GM18870 (cell line): ENCODE data around the gene FAM135A.
A peak's percentile ranks its signal among the peaks of the same experiment; 100 is the strongest.

Experiments
- ATAC-seq: cut with Tn5 transposase; IDR thresholded peaks from one replicate; pipeline ENCODE4 v1.9.1; 2021; ENCODE audit warnings: moderate library complexity; ENCODE audit not compliant: unreplicated experiment

Gene FAM135A

DNA sequence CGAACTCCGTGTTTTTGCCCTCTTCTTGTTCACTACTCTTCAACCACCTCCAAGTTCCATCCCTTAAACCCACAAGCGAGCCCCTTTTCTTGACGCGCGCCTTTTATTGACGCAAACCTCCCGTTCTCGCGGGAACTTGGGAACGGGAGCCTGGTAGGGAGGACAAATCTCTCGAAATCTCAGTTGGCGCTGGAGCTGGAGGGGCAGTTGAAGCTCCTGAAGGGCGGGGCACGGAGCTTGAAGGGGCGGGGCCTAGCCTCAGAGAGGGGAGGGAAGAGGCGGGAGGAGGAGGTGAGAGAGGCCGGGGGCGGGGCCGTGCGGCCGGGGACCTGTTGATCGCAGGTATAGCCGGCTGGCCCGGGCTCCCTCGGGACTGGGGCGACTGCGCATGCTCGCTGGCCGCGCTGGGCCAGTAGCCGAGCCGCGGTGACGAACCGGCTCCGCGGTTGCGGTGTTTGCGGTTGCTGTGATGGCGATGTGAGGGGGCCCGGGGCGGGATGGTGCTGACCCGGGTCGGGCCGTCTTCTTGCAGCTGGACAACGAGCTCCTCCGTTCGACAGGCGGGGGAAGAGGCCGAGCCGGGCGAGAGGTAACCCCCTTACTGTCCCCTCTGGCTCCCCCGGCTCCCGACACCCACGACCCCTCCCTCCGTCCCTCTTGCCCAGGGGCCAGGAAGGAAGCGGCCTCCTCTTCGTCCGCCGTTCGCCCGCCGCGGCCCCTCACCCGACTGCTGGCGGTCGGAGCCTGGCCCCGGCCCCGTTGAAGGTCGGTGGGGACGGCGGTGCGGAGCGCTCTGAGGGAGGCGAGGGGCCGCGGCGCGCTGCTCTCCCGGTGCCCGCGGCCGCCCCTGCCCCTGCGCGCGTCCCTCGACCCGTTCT, at the start of gene FAM135A:
FAM135A (plus strand) TSS at position 395 of the 878 bp plus-strand sequence. CDS start 14,835 bp downstream, outside the sequence.
- peak; percentile 86 for ATAC-seq

DNA sequence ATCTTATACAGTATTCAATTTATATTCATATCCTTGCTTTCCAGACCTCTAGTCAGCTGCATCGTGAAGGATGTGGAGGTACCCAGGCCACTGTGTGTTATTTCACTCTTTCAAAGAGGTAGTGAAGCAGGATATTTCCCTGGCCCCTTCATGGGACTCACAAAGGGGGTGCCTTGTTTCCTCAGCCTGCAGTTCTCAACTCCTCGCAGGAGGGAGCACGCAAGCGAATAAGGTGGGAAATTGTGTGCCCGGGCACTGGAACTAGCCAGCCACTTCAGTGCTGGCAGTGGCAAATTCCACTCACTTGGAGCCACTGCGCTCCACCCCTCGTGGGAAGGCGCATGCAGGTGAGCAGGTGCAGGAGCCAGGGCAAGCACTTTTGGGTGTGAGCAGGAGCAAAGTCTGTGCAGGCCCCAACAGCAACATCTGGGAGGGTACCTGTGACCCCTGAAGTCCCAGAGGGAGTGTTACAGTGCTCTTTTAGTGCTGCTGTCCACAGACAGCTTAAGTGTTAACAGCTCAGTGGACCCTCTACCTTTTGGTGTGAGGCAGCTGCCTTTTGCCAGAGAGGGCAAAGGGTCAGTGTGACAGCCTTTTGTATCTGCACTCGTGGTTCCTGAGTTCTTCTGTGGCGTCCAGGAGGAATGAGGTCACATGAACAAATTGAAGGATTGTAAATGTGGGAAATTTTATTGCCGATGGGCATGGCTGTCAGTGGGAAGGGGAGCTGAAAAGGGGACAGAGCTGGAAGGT, 49.4 kb upstream of the FAM135A start:
- ATAC-seq, result no peak

DNA sequence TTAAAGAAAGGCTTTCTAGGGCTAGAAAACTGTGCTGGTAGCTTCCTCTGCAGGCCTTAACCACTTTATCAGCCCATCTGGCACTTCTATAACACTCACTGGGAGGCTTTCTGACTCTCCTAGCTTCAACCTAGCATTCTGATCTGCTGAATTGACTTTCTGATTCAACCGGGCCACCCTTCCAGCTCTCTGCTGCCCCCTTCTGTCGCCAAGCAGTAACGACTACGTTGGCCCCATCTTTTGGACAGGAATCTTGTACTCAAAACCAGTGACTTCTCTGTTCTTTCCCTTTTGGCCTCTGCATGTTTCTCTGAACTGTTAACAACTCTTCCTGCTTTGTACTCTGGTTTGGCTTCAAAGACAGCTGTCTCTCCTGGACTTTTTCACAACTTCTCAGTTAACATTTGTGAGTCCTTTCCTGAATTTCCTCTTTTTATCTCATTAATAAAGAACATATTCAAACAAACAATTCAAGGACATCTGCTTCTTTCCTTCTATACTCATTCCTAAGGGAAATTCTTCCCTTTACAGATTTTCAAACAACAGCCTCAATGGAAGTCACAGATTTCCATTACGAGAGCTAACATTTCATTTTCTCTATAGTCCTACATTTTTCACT, 43.9 kb upstream of the FAM135A start:
- peak; percentile 66 for ATAC-seq

DNA sequence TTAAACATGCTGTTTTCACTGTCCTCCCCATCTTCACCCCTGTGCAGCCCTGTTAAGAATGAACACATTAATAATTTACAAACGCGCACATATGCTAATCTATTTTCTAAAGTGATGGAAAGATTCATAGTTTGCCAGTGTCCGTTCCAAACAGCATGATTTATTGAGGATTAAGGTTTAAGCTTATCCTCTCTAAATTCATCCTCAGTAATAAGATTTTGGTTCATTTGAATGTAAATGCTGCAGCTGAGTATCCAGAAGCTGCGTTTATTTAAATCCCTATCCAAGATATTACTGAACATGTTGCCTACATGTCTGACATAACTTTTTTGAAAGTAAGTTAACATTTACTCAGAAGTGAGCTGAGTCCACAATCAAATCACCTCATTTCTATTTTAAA, 42.8 kb upstream of the FAM135A start:
- no peak for ATAC-seq

DNA sequence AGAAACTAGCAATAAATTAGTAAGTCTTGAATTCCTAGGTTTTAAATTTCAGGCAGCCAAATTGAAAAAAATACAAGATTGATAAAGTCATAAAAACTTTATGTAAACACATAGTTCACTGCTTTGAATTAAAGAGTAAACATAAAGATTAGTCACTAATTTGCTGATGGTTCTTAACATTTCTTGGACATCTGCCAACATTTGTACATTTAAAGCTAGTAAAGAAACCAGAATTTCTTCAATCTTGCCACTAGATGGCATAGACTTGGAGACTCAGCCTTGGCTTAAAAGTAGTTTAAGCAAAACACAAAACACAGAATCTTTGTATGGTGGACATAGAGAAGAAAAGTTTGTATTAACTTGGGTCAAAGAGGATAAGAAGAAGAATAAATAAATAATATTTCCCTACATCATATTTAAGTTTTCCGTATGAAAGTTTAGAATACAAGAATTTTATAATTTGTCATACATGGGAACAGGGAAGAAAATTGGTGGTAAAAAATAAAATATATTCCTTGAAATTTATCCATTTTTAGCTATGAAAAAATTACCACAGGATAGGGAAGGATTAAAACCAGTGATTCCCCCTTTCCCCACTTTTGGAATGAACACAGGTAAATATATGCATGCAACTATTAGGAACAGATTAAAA, 41.7 kb upstream of the FAM135A start:
- ATAC-seq, result peak; percentile 52

DNA sequence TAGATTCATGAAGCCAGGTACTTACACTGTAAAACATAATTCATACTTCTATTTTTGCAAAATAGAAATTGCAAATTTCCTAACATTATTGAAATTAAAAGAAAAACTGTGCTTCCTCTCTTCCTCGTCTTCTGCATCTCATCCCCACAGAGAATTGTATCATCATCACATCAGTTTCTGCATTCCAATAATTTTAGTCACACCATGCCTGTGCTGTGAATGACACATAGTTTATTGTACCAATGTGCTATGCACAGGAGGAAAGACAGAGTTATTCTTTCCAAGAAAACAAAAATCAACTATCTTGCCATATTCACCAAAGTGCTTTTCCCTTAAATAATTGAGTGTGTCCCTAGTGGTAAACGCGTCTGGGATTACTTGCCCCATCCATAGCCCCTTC, 38.1 kb upstream of the FAM135A start:
- no peak for ATAC-seq

DNA sequence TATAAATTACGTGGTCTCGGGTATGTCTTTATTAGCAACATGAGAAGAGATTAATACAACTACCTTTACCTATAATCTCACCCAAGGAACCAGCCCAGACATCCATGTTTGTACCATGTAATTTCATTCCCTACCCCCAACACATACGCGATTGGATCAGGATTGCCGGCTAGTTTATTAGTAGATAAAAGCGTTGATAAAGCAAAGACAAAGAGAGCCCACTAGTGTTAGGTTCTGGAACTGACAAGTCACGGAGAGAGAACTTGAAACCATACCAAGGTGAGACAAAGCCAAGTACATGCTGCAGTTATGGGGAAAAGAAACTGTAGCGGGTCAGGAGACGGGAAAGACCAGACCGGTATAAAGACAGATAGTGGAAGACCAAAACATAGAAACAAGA, 37.4 kb upstream of the FAM135A start:
- no peak for ATAC-seq

DNA sequence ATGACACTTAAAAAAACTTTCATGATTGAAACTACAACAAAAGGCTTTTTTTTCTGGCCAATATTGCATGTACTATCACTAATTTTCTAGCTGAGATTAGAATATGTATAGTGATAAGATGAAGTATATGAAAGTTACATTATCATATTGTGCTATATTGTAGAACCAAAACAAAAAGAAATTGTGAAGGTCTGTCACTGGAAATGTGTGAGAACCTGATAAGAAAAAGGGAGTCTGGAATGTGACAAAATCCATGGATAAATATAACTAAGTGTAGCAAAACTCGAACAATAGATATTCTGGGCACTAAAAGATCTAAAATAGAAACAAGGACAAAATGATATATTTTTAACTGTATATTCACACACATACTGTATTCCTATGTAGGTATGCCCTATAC, 36.7 kb upstream of the FAM135A start:
- no peak for ATAC-seq

DNA sequence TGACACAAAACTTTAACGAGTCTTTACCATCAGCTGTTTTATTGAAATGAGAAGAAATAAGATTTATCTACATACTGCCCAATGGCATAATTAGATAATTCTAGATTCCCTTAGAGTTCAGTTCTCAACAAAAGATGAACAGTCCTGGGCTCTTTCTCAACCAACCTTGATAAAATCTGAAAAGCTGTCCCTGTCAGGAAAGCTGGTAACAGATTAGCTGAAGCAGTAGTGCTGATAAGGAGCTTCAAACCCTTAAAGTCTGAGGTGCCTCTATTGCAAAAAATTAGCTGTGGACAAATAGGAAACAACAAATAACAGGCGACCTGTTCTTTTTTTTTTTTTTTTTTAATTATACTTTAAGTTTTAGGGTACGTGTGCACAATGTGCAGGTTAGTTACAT, 35.9 kb upstream of the FAM135A start:
- ATAC-seq, result no peak

DNA sequence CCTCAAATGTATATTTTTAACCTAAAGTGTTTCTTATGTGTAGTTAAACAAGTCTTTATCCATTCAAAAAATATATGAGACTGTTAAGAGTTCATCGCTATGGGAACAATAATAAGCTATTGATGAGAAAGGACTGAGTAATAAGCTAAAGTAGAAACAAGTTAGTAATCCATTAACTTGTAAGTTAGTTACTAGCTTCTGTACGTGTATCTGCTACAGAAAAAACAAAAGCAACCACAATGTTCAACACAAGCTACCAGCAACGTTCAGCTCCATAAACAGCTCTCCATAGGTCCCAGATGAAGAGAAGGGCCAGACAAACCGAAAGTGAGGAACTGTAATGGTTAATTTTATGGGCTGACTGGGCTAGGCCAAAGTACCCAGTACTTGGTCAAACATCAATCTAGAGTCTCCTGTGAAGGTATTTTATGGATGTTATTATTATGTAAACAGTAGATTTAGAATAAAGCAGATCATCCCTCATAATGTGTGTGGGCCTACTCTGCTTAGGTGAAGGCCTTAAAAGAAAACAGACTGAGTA, 33.8 kb upstream of the FAM135A start:
- no peak for ATAC-seq

DNA sequence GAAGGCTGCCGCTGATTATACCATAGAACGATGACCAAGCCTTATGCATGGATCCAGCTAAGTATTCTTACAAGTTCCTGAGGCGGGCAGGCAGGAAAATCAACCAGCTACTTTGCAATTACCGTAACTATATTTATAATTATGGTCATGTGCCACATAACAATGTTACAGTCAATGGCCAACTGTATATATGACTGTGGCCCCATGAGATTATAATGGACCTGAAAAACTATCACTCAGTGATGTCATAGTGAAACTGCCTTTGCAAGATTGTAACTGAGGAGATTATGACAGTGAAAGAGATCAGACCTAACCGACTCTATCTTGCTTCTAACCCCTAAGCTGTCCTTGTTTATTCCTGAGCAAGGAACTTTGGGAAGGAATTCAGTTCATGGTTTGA, 33.1 kb upstream of the FAM135A start:
- ATAC-seq, result peak; percentile 93

DNA sequence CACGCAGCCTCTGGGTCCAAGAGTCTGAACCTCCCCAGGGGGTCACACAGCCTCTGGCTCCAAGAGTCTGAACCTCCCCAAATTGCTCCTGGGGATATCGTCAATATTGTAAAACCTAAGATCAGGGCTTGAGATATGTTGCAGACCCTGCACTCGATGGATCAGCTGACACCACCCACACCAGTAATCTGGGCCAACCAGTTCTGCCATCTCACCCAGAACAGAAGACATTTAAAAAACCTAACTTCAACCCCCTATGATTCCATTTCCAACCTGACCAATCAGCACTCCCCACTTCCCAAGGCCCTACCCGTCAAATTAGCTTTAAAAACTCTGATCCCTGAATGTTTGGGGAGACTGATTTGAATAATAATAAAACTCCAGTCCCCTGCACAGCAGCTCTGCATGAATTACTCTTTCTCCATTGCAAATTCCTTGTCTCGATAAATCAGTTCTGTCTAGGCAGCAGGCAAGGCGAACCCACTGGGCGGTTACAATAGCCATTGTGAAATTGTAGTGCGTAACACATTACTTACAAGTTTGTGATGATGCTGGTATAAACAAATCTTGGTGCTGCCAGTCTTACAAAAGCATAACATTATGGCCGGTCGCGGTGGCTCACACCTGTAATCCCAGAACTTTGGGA, 32.4 kb upstream of the FAM135A start:
- no peak for ATAC-seq

DNA sequence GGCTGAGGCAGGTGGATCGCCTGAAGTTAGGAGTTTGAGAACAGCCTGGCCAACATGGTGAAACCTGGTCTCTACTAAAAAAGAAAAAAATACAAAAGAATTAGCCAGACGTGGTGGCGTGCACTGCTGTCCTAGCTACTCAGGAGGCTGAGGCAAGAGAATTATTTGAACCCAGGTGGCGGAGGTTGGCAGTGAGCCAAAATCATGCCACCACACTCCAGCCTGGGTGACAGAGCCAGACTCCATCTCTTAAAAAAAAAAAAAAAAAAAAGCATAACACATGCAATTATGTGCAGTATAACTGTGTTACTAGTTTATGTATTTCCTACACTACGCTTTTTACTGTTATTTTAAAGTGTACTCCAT, 31.9 kb upstream of the FAM135A start:
- no peak for ATAC-seq

DNA sequence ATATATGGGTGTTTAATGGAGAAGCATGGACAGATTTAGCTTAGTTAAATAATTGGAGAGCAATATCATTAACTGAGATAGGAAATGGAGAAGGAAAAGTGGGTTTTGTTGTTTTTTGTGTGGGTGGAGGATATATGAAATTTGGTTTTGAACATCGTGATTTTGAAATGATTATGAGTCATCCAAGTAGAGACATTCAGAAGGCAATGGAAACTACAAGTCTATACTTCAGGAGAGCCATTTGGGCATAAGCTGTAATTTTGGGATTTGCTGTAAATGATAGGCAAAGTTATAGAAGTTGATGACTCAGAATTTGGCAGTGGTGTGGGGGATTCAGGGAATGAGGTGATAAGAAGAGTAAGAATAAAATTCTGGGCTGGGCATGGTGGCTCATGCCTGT, 27.4 kb upstream of the FAM135A start:
- ATAC-seq, result no peak

DNA sequence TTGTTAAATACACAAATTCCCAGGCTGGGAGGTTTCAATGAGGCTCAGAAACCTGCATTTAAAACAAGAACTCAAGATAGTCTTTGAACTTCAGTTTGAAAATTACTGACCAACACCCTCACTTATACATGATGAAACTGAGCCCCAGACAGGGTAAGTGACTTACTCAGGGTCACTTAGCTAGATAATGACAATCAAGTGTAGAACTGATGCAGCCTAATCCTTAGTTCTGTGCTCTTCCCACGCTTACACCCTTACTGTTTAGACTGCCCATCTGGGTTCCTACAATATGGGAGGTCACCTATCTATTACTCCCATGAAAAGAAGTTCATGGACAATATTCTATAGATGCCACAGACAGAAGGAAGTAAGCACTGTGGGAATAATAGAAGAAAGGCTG, 24.5 kb upstream of the FAM135A start:
- no peak for ATAC-seq

DNA sequence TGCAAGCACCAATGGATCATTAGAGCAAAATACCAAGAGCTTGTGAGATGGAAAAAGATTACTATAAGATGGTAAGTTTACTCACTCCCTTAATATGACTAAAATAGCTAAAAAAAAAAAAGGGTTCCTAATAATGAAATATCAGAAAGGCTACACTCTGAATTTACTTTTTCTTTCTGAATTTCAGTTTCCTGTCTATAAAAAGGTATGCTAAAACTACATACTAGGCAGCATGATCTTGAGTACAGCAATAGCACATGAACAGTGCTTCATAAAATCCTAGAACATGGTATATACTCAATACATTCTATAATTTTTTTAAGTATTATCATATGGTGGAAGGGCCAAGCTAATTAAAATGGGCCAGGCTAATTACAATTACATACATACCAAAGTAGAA, 24.0 kb upstream of the FAM135A start:
- no peak for ATAC-seq

DNA sequence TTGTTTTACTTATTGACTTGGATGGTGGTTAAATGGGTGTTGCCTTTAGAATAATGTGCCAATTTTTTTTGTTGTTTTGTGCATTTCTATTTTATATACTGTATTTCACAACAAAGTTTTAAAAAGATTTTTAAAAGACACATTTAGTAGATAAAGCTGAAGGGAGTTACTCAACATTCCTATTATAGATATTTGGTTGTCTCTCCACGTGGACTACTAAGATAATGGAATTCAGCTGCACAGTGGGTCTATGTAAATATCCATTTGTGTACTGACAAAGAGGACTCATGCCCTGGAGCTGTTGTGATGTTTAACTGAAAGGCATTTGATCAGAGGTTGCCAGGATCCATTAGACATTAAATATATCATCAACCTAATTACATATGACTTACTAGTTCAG, 23.2 kb upstream of the FAM135A start:
- ATAC-seq, result no peak

DNA sequence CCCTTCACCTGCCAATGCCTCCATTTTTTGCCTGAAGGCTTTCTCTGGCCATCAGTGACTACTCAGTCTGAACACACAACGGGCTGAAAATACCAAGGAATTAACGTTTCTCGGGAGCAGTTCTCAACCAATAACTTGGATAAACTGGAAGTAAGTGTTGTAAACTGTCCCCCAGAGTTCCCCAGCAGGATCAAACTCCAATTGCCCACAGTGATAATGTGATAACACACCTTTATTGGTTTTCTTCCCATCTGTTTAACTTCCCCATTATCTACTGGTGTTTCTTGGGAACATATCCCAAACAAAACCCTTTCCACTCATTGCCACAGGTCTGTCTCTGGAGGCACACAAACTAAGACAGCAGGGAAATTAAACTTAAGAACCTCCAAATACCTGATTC, 21.8 kb upstream of the FAM135A start:
- ATAC-seq, result no peak

DNA sequence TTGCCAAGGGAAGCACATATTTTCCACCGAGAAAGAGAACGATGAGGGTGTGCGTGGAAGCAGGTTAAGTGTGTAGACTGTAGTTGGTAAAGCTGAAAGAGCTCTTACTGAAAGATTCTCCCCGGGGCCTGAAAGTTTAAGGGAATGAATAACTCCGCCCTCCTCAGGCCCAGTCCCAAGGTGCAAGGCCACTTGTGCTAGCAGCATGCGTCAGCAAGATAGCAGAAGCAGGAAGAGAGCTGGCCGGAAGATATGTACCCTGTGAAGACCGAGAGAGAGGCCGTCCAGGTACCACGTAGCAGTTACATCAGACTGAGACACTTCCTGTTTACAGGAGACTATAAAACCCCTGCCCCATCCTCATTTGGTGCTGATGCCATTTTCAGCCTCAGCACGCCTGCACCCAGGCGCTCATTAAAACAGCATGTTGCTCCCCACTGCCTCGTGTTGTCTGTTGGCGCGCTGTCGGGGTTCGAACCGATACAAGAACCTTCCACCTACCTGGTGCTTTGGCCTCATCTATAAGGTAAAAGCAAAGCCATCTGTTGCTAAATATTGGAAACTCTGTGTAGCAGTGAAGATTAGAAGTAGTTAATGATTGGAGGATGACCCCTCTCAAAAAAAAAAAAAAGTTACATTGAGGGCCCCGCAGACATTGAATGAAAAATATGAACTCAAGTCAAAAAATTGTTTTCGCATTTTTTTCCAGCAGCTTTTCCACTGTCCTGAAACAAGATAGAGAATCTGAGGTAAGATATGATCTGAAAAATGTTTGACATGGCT, 18.6 kb upstream of the FAM135A start:
- no peak for ATAC-seq

DNA sequence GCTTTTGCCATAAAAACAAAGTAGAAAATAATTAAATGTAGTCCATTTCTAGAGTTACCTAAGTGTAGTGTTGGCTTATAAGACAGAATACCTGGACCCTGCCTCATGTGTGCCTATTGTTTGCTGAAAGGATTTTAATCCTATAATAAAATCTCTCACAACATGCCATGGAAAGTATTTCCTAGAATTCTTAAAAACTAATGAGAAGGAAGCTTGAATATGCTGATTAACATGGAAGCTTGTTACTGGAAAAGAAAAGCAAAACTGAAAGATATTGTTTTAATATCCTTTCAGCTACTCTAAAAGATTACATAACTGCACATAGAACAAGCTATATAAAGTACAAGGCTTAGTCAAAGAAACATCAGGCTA, 18.0 kb upstream of the FAM135A start:
- no peak for ATAC-seq
